Stomach (tissue), 9 donors: ENCODE measurements around the gene CDC25A. TPM values are rescaled to one million over a fixed set of nuclear protein-coding genes. Genes with fewer than 3 reads are reported as not detected.
A peak's percentile ranks its signal among the peaks of the same experiment; 100 is the strongest.

ENCODE experiments used
- DNase-seq, 2 donors: peaks; one replicate each; pipeline versions ENCODE4 v3.0.0 to v3.0.0-alpha.2; 2013 to 2019
- H3K27ac ChIP-seq, 5 donors: fragments of 200-600 bp in 4 of 5; sonication (generic) in 4 of 5; one replicate each; pipeline ENCODE4 v1.5.1; 2013 to 2019; ENCODE audit warnings: mild to moderate bottlenecking in 1 of 5, moderate library complexity in 1 of 5
- H3K27me3 ChIP-seq, 3 donors: fragments of 200-600 bp; sonication (generic); one replicate each; pipeline ENCODE4 v1.5.1; 2017 to 2019; ENCODE audit warnings: mixed run types in 1 of 3
- H3K36me3 ChIP-seq, 4 donors: fragments of 200-600 bp; sonication (generic); 1 replicate in 3 of 4; 2 replicates in 1 of 4; pipeline ENCODE4 v1.5.1; 2016 to 2019
- H3K4me1 ChIP-seq, 4 donors: fragments of 200-600 bp; sonication (generic); one replicate each; pipeline ENCODE4 v1.5.1; 2016 to 2019
- H3K4me3 ChIP-seq, 4 donors: fragments of 200-600 bp; sonication (generic) in 3 of 4; one replicate each; pipeline ENCODE4 v1.5.1; 2016 to 2019; ENCODE audit warnings: mild to moderate bottlenecking in 1 of 4
- H3K9me3 ChIP-seq, 4 donors: fragments of 200-600 bp; sonication (generic); one replicate each; pipeline ENCODE4 v1.5.1; 2016 to 2019
- EP300 ChIP-seq: sonication (generic); formaldehyde crosslinking; IDR thresholded peaks from one replicate; pipeline ENCODE4 v1.6.1; 2017; ENCODE audit warnings: antibody characterized with exemption
- POLR2A ChIP-seq, 4 donors: fragments of 450-650 bp; IDR thresholded peaks; one replicate each; pipeline ENCODE4 v1.6.1; 2016; ENCODE audit warnings: antibody characterized with exemption in 4 of 4, control low read depth in 2 of 4, mild to moderate bottlenecking in 1 of 4, moderate library complexity in 1 of 4
- POLR2AphosphoS5 ChIP-seq, 3 donors: sonication (generic); formaldehyde crosslinking; IDR thresholded peaks; one replicate each; pipeline ENCODE4 v1.6.1; 2016; ENCODE audit warnings: antibody characterized with exemption in 3 of 3
- WGBS, 5 donors: extraction: QIAGEN DNeasy Blood & Tissue Kit in 3 of 5; methylation state at CpG; one replicate each; pipeline versions ENCODE4 v1.1.5 to v1.1.7; 2013 to 2018; 5-methylcytosine and 5-hydroxymethylcytosine counted together
- intact Hi-C: fragments of 100-400 bp; cut with DNase I; formaldehyde crosslinking; loops from one replicate; pipeline ENCODE4 v1.15.1; 2023; ENCODE audit warnings: low total_unique reads
- polyA plus RNA-seq, 3 donors: library from polyadenylated mRNA; stranded (reverse); fragments of 200-250 nt; gene quantifications; one replicate each; pipeline ENCODE4 v1.2.3, GENCODE V29; 2013
- total RNA-seq, 5 donors: library from RNA; depleted of rRNA; stranded (reverse); fragments of >200 nt; gene quantifications; one replicate each; pipeline versions ENCODE4 v1.1.0 to v1.2.3, GENCODE V29; 2014 to 2016
- TF ChIP-seq, protein P1 (sequence below), 7 experiments: fragments of 450-650 bp in 4 of 7; fragments of 200-600 bp in 3 of 7; sonication (generic) in 3 of 7; IDR thresholded peaks; one replicate each; pipeline ENCODE4 v1.5.1; 2016 to 2019; ENCODE audit warnings: antibody characterized with exemption in 7 of 7, control low read depth in 2 of 7, mild to moderate bottlenecking in 1 of 7
- donor health status: healthy with polysubstance abuse.
- donor health status: Bipolar disorder and iron deficiency.
- donor health status: healthy.

Gene CDC25A
- total and polyA plus RNA-seq, 8 donors = 1.1 to 5.7 (median 1.5) TPM

- no peak for DNase-seq
- H3K4me1 ChIP-seq = peaks cover 0 to 7% (median 5%) of the 10 kb centered on the region in 4 donors
- no peaks in the 10 kb centered on the region for H3K9me3 ChIP-seq
- no peaks in the 10 kb centered on the region for H3K27me3 ChIP-seq
- 76 to 88% (median 82%) methylated on average over 1 of the region's 1 CpG for WGBS, 5 donors
- TF ChIP-seq EP300 (no peak), POLR2A (IDR thresholded peaks at IDR 0.05) (no peak), POLR2AphosphoS5 (IDR thresholded peaks at IDR 0.05) (no peak)
- TF ChIP-seq, protein P1, sequence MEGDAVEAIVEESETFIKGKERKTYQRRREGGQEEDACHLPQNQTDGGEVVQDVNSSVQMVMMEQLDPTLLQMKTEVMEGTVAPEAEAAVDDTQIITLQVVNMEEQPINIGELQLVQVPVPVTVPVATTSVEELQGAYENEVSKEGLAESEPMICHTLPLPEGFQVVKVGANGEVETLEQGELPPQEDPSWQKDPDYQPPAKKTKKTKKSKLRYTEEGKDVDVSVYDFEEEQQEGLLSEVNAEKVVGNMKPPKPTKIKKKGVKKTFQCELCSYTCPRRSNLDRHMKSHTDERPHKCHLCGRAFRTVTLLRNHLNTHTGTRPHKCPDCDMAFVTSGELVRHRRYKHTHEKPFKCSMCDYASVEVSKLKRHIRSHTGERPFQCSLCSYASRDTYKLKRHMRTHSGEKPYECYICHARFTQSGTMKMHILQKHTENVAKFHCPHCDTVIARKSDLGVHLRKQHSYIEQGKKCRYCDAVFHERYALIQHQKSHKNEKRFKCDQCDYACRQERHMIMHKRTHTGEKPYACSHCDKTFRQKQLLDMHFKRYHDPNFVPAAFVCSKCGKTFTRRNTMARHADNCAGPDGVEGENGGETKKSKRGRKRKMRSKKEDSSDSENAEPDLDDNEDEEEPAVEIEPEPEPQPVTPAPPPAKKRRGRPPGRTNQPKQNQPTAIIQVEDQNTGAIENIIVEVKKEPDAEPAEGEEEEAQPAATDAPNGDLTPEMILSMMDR (IDR thresholded peaks at IDR 0.05) = no peak
- no peaks in the 10 kb centered on the region for H3K36me3 ChIP-seq
- H3K27ac ChIP-seq = no peak overlapping the region
- H3K4me3 ChIP-seq = no peak overlapping the region
- intact Hi-C loops = no loop called here
These were observed 8.4 kb upstream of the CDC25A start for GRCh38 chr3:48196611-48197010.

GRCh38 chr3:48194446-48195071 is 6.3 kb upstream of the CDC25A start:
- peaks cover 0 to 7% (median 5%) of the 10 kb centered on the region in 4 donors for H3K4me1 ChIP-seq
- H3K36me3 ChIP-seq = no peaks in the 10 kb centered on the region
- H3K9me3 ChIP-seq = no peaks in the 10 kb centered on the region
- H3K27me3 ChIP-seq = no peaks in the 10 kb centered on the region
- peak; percentile 74 to 78 for DNase-seq
- intact Hi-C loops = no loop called here
- H3K4me3 ChIP-seq = no peak overlapping the region
- TF ChIP-seq POLR2A (IDR thresholded peaks at IDR 0.05) = no peak
- TF ChIP-seq POLR2AphosphoS5 (IDR thresholded peaks at IDR 0.05) = peak in 1 of 3 donors; percentile 11
- TF ChIP-seq, protein P1 (IDR thresholded peaks at IDR 0.05) = peak in 5 of 7 experiments; percentile 64 to 85 (median 70)
- 47 to 54% (median 52%) methylated on average over 9 of the region's 9 CpGs for WGBS, 5 donors
- H3K27ac ChIP-seq = no peak overlapping the region

GRCh38 chr3:48190911-48191310 is 2.7 kb upstream of the CDC25A start:
- intact Hi-C loops = no loop called here

GRCh38 chr3:48189321-48189720 is 1.1 kb upstream of the CDC25A start:
- no peaks in the 10 kb centered on the region for H3K36me3 ChIP-seq
- no peaks in the 10 kb centered on the region for H3K27me3 ChIP-seq
- DNase-seq = no peak
- TF ChIP-seq EP300 (no peak), POLR2AphosphoS5 (IDR thresholded peaks at IDR 0.05) (no peak), POLR2A (IDR thresholded peaks at IDR 0.05) (no peak)
- TF ChIP-seq, protein P1 (IDR thresholded peaks at IDR 0.05) = no peak
- H3K27ac ChIP-seq = no peak overlapping the region
- intact Hi-C loops = no loop called here
- H3K9me3 ChIP-seq = no peaks in the 10 kb centered on the region
- H3K4me3 ChIP-seq = no peak overlapping the region
- H3K4me1 ChIP-seq = peaks cover 14 to 31% (median 24%) of the 10 kb centered on the region in 4 donors
- 67 to 80% (median 76%) methylated on average over 6 of the region's 6 CpGs for WGBS, 5 donors

More at GRCh38 chr3:48190911-48191310, 2.7 kb upstream of the CDC25A start:
- TF ChIP-seq EP300 (no peak), POLR2AphosphoS5 (IDR thresholded peaks at IDR 0.05) (no peak), POLR2A (IDR thresholded peaks at IDR 0.05) (no peak)
- TF ChIP-seq, protein P1 (IDR thresholded peaks at IDR 0.05) = no peak
- Histone ChIP-seq H3K27me3 (no peaks in the 10 kb centered on the region), H3K27ac (no peak overlapping the region), H3K9me3 (no peaks in the 10 kb centered on the region), H3K4me1 (peaks cover 14 to 32% (median 29%) of the 10 kb centered on the region in 4 donors), H3K36me3 (no peaks in the 10 kb centered on the region), H3K4me3 (no peak overlapping the region)
- 54 to 80% (median 69%) methylated on average over 3 of the region's 3 CpGs for WGBS, 5 donors
- DNase-seq = peak in 1 of 2 donors; percentile 48
